ENCODE measurements around the gene C2CD4D. TPM values are rescaled to one million over a fixed set of nuclear protein-coding genes. Genes with fewer than 3 reads are reported as not detected.

C2CD4D gene
- total RNA-seq, 1 experiment from 2014 or later, result 0.17 TPM

- Histone ChIP-seq H3K27ac (ENCODE audit: low read depth, low read length) (no peak overlapping the region), H3K4me1 (ENCODE audit: control insufficient read depth in 1 of 2, insufficient read depth in 2 of 2, low read length in 2 of 2) (peaks cover 0 to 3% of the 10 kb centered on the region in 2 experiments; a peak in 1 of 4 replicates), H3K4me2 (ENCODE audit: low read length) (no peak overlapping the region), H3K36me3 (ENCODE audit: control insufficient read depth in 1 of 2, insufficient read depth in 2 of 2, low read length in 2 of 2) (no peaks in the 10 kb centered on the region), H4K20me1 (ENCODE audit: insufficient read depth) (no peaks in the 10 kb centered on the region), H2AFZ (ENCODE audit: low read depth, low read length, poor library complexity, severe bottlenecking) (no peak overlapping the region), H3K4me3 (replicated peaks in 1 of 2; ENCODE audit: low read depth in 1 of 2, low read length in 2 of 2) (no peak overlapping the region), H3K9ac (ENCODE audit: low read length) (no peak overlapping the region), H3K9me2 (ENCODE audit: insufficient read depth) (no peaks in the 10 kb centered on the region), H3K79me2 (ENCODE audit: insufficient read depth, low read length) (no peaks in the 10 kb centered on the region), H3K27me3 (ENCODE audit: insufficient read depth, low read length) (no peaks in the 10 kb centered on the region), H3K9me3 (ENCODE audit: control insufficient read depth in 1 of 2, insufficient read depth in 1 of 2, low read depth in 1 of 2, low read length in 2 of 2) (no peaks in the 10 kb centered on the region)
- TF ChIP-seq CEBPB (IDR thresholded peaks at IDR 0.05; ENCODE audit: low read depth) (no peak), EZH2 (IDR thresholded peaks at IDR 0.05) (no peak), ZBTB33 (IDR thresholded peaks at IDR 0.05; ENCODE audit: extremely low read depth, insufficient replicate concordance, low read length) (no peak), JUND (IDR thresholded peaks at IDR 0.05) (no peak), EGR1 (IDR thresholded peaks at IDR 0.05; ENCODE audit: low read depth) (no peak), SP1 (IDR thresholded peaks at IDR 0.05; ENCODE audit: low read depth) (no peak), YY1 (IDR thresholded peaks at IDR 0.05; ENCODE audit: extremely low read depth, insufficient replicate concordance, low read depth, low read length) (no peak), MAX (IDR thresholded peaks at IDR 0.05) (no peak)
- BruUV-seq (replicated peaks), result no TSS peak
- ChIA-PET CTCF (no interaction called here), RAD21 (ENCODE audit: low non-redundant PET in 1 of 2, low total read pairs in 2 of 2, uncharacterized antibody in 2 of 2, unreplicated experiment in 2 of 2) (no interaction called here), POLR2A (no interaction called here)
- ATAC-seq, result no peak
- intact Hi-C loops (cut with micrococcal nuclease), result no loop called here
- DNase-seq (ENCODE audit: low read depth, low spot score), result no peak
Observed at GRCh38 chr1:151867321-151867720, 27.7 kb upstream of the C2CD4D start.

- H2AFZ ChIP-seq (ENCODE audit: low read depth, low read length, poor library complexity, severe bottlenecking), result no peak overlapping the region
- no peak overlapping the region for H3K4me3 ChIP-seq (replicated peaks in 1 of 2; ENCODE audit: low read depth in 1 of 2, low read length in 2 of 2)
- no peak for ATAC-seq
- POLR2A ChIA-PET, result no interaction called here
- CTCF ChIA-PET, result interaction anchor here (1.5 kb wide), 1 partner anchor 18 kb away, joined by 3 read pairs; no protein-coding TSS in a partner anchor
- H3K9ac ChIP-seq (ENCODE audit: low read length), result no peak overlapping the region
- H3K9me3 ChIP-seq (ENCODE audit: control insufficient read depth in 1 of 2, insufficient read depth in 1 of 2, low read depth in 1 of 2, low read length in 2 of 2), result no peaks in the 10 kb centered on the region
- no peaks in the 10 kb centered on the region for H3K36me3 ChIP-seq (ENCODE audit: control insufficient read depth in 1 of 2, insufficient read depth in 2 of 2, low read length in 2 of 2)
- RAD21 ChIA-PET (ENCODE audit: low non-redundant PET in 1 of 2, low total read pairs in 2 of 2, uncharacterized antibody in 2 of 2, unreplicated experiment in 2 of 2), result no interaction called here
- no peak overlapping the region for H3K4me2 ChIP-seq (ENCODE audit: low read length)
- no peaks in the 10 kb centered on the region for H3K9me2 ChIP-seq (ENCODE audit: insufficient read depth)
- no peaks in the 10 kb centered on the region for H4K20me1 ChIP-seq (ENCODE audit: insufficient read depth)
- no peak for DNase-seq (ENCODE audit: low read depth, low spot score)
- H3K79me2 ChIP-seq (ENCODE audit: insufficient read depth, low read length), result no peaks in the 10 kb centered on the region
- no peak overlapping the region for H3K27ac ChIP-seq (ENCODE audit: low read depth, low read length)
- H3K27me3 ChIP-seq (ENCODE audit: insufficient read depth, low read length), result no peaks in the 10 kb centered on the region
- intact Hi-C loops (cut with micrococcal nuclease), result no loop called here
- no TSS peak for BruUV-seq (replicated peaks)
- peaks cover 0 to 3% of the 10 kb centered on the region in 2 experiments; a peak in 1 of 4 replicates for H3K4me1 ChIP-seq (ENCODE audit: control insufficient read depth in 1 of 2, insufficient read depth in 2 of 2, low read length in 2 of 2)
- TF ChIP-seq TCF7L2 (IDR thresholded peaks at IDR 0.05; ENCODE audit: borderline replicate concordance, extremely low read depth, insufficient read depth, insufficient read length) (no peak), EZH2 (IDR thresholded peaks at IDR 0.05) (no peak), POLR2AphosphoS5 (IDR thresholded peaks at IDR 0.05; ENCODE audit: low read depth, low read length) (no peak), SRF (IDR thresholded peaks at IDR 0.05; ENCODE audit: low read depth) (no peak), ELF1 (IDR thresholded peaks at IDR 0.05; ENCODE audit: borderline replicate concordance, low read depth) (no peak), REST (IDR thresholded peaks at IDR 0.05; ENCODE audit: low read depth) (no peak), EGR1 (IDR thresholded peaks at IDR 0.05; ENCODE audit: low read depth) (no peak), SP1 (IDR thresholded peaks at IDR 0.05; ENCODE audit: low read depth) (no peak), RAD21 (IDR thresholded peaks at IDR 0.05; ENCODE audit: low read depth) (no peak), MAX (IDR thresholded peaks at IDR 0.05) (no peak)
Observed at GRCh38 chr1:151864411-151864810, 24.8 kb upstream of the C2CD4D start.
